Limb (tissue), 2 donors: Measurements from ENCODE around the gene PLXNB1.
A peak's percentile ranks its signal among the peaks of the same experiment; 100 is the strongest.

ENCODE experiments used
- DNase-seq, 2 donors: peaks; one replicate each; pipeline ENCODE4 v3.0.0-alpha.2; 2016; ENCODE audit errors: extremely low spot score in 2 of 2

PLXNB1 gene

GRCh38 chr3:48372377-48372770, 57.5 kb downstream of the PLXNB1 start:
- no peak for DNase-seq

GRCh38 chr3:48371651-48372376, 58.1 kb downstream of the PLXNB1 start, which contains the start of gene FBXW12:
TSS of gene FBXW12 (plus strand) at chr3:48372219. CDS start at chr3:48372768, 549 bp downstream.
- DNase-seq: no peak

GRCh38 chr3:48370333-48370713, 59.6 kb downstream of the PLXNB1 start:
- no peak for DNase-seq

- DNase-seq: no peak
Measured at GRCh38 chr3:48369693-48370332, 60.1 kb downstream of the PLXNB1 start.

- peak; percentile 12 to 47 for DNase-seq
Measured at GRCh38 chr3:48367201-48367600, 62.7 kb downstream of the PLXNB1 start.

- DNase-seq: no peak
Measured at GRCh38 chr3:48364840-48365239, 65.0 kb downstream of the PLXNB1 start.

GRCh38 chr3:48361928-48362327, 68.0 kb downstream of the PLXNB1 start:
- no peak for DNase-seq

GRCh38 chr3:48356419-48356818, 73.5 kb downstream of the PLXNB1 start:
- DNase-seq: no peak

- DNase-seq: no peak
Measured at GRCh38 chr3:48353987-48354386, 75.9 kb downstream of the PLXNB1 start.
